GM08714 (cell line): ENCODE data around the gene EPHA10.

Source experiments
- H3K4me3 ChIP-seq: fragments of 200-500 bp; sonication (Bioruptor generic); 2 replicates; pipeline ENCODE4 v1.5.1; 2014; ENCODE audit warnings: mild to moderate bottlenecking, low read length, inconsistent platforms
- ZNF274 ChIP-seq: IDR thresholded peaks from 2 replicates; pipeline ENCODE4 v1.6.1; 2012; ENCODE audit warnings: mild to moderate bottlenecking, low read depth, low read length

EPHA10 gene

DNA sequence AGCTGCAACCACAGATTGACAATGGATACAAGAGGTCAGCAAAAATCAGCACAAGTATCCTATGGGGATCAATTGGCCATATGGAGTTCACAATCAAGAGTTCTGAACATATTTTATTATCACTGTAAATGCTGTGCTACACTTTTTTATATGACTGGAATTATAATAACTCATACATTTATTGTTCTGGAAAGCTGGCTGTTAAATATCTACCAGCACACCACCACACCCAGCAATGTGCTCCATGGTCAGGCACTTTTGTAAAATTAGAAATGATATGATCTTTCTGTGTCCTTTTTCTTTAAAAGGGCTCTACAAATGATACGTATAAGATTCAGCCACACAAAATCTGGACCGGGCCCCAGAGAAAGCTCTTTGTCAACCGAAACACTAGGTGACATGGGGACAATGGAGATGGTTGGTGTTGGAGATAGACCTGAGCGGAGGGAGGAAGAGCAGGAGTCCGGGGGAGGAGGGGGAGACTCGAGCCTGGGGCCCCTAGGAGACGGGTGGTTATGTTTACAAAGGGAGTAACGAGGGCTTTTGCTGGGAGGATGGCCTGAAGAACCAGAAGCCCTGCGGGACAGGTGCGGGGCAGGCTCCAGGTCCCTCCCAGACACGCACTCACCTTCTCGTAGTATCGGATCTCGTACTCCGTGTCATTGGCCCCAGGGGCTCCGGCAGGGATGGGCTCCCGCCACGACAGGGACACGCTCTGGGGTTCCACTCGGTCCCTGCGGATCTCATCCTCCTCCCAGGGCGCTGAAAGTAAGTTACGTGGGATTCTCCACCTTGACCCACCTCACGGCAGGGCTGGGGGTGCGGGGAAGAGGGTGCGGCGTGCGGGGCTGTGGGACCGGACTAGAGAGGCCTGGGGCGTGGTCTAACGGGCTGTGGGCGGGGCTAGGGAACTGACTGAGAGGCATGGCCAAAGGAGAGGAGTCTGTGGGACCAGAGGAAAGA, 30.0 kb downstream of the EPHA10 start:
- no peak overlapping the region for H3K4me3 ChIP-seq
- no peak for TF ChIP-seq ZNF274

DNA sequence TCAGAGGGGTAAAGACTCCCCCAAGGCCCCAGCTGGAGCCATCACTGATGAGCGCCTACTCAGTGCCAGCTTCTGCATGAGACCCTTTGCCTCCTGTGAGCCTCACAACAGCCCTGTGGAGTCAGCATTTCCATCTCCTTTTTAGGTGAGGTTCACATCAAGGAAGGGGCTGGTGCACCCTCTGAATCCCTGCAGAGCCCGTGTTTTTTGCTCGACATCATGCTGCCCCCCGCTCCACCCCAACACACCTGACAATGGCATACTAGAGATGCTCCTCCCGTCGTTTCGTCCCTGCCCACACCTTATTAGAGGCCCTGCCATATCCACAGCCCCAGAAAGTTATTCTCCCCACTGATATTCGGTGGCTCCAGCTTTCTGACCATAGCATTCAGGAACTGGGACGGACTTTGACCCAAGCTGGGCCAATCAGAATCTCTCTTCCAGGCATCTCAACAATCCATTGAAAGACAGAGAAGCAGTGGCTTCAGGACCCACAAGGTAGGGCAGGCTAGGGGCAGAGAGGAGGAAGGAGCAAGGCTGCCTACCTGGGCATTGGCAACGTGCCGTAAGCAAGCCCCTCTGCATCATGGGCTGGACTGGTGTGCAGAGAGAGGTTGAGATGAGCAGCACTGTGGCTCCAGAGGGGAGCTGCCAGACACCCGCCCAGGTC, 32.7 kb downstream of the EPHA10 start:
- TF ChIP-seq ZNF274, result no peak
- H3K4me3 ChIP-seq, result no peak overlapping the region

DNA sequence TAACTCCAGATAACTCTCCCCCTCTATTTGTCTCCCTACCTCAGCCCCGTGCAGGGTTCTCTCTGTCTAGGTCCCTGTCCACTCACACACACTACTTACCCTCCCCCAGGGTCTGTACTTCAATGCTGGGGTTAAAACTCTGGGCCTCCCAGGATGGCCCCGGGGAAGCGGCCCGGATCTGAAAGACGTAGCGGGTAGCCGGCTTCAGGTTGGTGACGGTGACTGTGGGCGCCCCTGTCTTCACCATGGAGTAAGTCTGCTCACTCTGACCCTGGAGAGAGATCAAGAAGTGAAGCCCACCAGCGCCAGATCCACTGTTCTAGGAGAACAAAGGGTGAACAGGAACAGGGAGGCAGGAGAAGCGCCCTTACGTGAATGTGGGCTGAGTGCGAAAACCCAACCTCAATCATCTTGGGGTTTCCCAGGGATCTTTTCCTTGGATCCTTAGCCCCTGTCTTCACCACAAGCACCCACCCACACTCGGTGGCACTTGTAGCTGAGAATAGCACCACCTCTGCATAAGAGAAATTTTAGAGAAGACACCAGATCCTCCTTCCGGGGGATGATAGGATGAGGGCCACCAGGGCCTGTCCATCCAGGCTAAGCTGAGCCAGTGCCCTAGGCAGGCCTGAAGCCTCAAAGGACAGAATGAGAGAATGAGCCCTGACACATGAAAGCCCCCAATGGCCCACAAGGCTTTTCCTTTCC, 33.5 kb downstream of the EPHA10 start:
- no peak overlapping the region for H3K4me3 ChIP-seq
- TF ChIP-seq ZNF274, result no peak

GRCh38 chr1:37730376-37730775, 34.5 kb downstream of the EPHA10 start:
- no peak for TF ChIP-seq ZNF274
- H3K4me3 ChIP-seq, result no peak overlapping the region

DNA sequence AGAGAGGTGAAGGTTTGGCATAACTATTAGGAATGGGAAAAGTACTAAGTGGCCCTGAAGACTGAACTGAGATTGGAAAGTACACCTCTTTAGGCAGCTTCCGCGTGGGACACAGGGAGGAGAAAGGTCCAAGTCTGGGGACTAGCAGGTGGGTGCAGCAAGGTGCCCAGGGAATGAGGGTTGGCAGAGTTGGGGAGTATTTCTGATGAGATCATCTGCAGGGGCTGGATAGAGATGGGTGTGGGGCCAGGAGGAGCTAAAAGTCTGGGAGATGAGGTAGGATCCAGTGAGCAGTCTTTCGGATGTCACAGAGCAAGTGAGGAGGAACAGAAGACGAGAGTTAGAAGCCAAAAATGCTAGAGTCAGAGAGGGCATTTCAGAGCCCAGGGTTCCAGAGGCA, 36.5 kb downstream of the EPHA10 start:
- H3K4me3 ChIP-seq, result no peak overlapping the region
- TF ChIP-seq ZNF274, result no peak

DNA sequence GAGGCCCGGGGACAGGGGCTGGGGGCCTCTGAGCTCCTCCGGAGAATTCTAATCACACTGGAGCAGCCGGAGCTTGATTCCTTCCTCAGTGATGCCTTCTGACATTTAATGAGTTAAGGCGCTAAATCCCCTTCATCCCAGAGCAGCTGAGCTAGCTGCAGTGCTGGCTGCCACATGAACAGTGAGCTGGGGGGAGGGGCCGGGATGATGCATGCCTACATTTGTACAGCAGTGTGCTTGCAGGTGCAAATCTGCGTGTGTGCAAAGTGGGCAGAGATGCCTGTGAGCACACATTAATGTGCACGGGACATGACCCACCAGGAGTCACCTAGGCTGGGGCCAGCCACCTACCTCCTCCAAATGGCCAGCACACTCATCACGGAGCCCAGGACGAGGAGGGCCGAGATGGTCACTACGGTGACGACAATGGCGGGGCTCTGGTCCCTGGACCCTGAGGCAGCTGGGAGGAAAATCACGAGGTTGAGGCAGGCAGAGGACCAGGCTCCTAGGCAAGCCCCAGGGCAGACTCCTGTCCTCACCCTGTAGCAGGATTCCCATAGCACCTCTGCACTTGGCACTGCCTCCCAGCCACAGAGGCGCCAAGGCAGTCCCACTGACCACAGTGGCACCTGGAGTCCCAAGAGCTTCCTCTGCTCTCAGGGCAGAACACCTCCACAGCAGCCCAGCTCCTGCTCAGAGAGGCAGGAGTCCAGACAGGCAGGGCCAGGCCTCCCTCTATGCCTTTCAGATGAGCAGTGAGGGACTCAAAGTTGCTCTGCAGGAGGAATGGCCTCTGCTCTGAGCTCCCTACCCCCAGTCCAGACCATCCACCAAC, 38.0 kb downstream of the EPHA10 start:
- no peak overlapping the region for H3K4me3 ChIP-seq
- TF ChIP-seq ZNF274, result no peak

GRCh38 chr1:37725851-37726613, 38.9 kb downstream of the EPHA10 start:
- no peak overlapping the region for H3K4me3 ChIP-seq
- TF ChIP-seq ZNF274, result no peak

DNA sequence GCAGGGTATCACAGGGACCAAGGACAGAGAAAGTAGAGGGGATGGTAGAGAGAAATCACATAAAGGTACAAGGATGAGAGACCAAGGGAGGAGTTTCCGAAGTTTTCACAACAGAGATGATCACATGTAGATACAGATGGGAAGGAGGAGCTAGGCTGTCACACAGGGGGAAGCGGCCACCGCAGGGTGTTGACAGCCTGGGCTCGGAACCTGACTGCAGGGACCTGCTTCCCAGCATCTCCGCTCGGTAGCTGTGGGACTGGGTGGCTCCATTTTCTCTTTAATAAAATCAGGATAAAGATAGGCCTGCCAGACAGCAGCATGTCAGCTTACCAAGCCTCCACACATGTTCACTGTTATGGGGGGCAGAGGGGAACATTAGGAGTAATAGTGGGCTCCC, 40.3 kb downstream of the EPHA10 start:
- no peak overlapping the region for H3K4me3 ChIP-seq

GRCh38 chr1:37723390-37724078, 41.4 kb downstream of the EPHA10 start:
- TF ChIP-seq ZNF274, result no peak
- no peak overlapping the region for H3K4me3 ChIP-seq

More for the DNA sequence above, 40.3 kb downstream of the EPHA10 start:
- TF ChIP-seq ZNF274, result no peak

- TF ChIP-seq ZNF274, result no peak
- H3K4me3 ChIP-seq, result no peak overlapping the region
These were observed 41.9 kb downstream of the EPHA10 start for GRCh38 chr1:37723072-37723389.

DNA sequence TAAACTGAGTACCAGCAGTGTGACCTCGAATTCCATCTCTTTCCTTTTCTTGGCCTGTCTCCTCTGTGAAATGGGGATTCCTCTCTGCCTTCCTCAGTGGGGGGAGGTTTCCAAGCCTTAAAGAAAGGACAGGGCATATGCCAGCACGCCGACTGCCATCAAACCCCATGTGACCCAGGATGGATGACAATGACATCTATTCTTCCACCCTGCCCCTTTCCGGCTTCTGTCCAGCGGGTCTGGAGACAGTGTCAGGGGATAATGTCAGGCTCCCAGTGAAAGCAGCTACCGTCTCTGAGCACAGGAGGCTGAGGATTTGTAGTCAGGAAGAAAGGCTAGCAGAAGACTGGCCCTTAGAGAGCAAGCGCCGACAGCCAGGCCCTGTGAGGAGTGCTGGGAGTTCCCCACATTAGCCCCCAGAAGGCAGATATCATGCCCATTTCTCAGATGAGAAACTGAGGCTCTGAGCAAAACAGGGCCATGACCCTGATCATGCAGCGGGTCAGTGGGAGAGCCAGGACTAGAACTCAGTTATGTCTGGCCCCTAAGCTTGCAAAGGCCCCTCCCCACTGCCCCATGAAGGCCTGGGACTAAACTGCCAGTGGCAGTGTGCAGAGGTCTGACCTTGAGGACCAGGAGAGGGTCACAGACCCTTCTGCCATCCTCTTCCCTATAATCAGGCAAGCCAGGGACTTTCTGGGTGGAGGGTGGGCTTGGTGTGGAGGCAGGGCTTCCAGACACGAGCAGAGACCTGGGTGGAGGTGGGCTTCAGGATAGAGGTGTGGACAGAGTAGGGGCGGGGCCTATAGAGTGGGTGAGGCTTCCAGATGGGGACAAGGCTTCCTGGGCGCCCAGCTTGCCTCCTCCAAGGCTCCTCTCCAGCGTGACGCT, 42.5 kb downstream of the EPHA10 start:
- H3K4me3 ChIP-seq, result no peak overlapping the region
- no peak for TF ChIP-seq ZNF274

- H3K4me3 ChIP-seq, result no peak overlapping the region
- no peak for TF ChIP-seq ZNF274
These were observed 43.4 kb downstream of the EPHA10 start for GRCh38 chr1:37721565-37721964.
